Mononuclear cell (primary cell): ENCODE data around the gene CFAP299. TPM values are rescaled to one million over a fixed set of nuclear protein-coding genes. Genes with fewer than 3 reads are reported as not detected.

Experiments used
- H3K27me3 ChIP-seq: 2 replicates; pipeline ENCODE4 v1.6.0; 2011; ENCODE audit warnings: low read length, control low read depth; ENCODE audit not compliant: insufficient read depth
- H3K4me1 ChIP-seq: 2 replicates; pipeline ENCODE4 v1.5.1; 2011; ENCODE audit warnings: mild to moderate bottlenecking, low read length, control low read depth; ENCODE audit not compliant: insufficient read depth
- H3K4me3 ChIP-seq: 2 replicates; pipeline ENCODE4 v1.5.1; 2011; ENCODE audit warnings: mild to moderate bottlenecking, low read length, moderate library complexity
- H3K9me3 ChIP-seq: 2 replicates; pipeline ENCODE4 v1.5.1; 2011; ENCODE audit warnings: low read depth, mild to moderate bottlenecking, control low read depth, low read length
- total RNA-seq: library from RNA; depleted of rRNA; stranded (reverse); fragments of >200 nt; gene quantifications from one replicate; pipeline ENCODE4 v1.2.3, GENCODE V29; 2012

CFAP299 gene
- total RNA-seq, 1 donor, result 0.10 TPM

GRCh38 chr4:80812145-80812544 is 476.6 kb downstream of the CFAP299 start:
- no peak overlapping the region for H3K4me3 ChIP-seq
- H3K4me1 ChIP-seq, result no peaks in the 10 kb centered on the region
- H3K9me3 ChIP-seq, result no peaks in the 10 kb centered on the region
- no peaks in the 10 kb centered on the region for H3K27me3 ChIP-seq

DNA sequence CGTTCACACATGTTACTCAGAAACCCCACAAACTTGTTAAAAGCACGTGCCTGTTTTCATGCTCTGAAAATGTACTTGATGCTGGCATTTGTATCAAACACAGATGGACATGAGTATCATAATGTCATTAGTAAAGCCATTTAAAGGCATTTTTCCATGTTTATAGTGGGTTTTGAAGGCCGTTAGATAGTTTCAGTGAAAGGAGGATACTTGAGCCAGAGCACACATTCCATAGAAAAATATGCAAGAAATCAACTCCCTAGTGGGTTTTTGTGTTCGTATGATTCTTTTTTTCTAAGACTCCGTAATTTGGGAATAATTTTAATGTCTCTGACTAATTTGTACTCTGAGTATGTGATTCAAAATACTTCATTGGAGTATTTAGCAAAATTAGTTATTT is 478.7 kb downstream of the CFAP299 start:
- Histone ChIP-seq H3K9me3 (no peaks in the 10 kb centered on the region), H3K4me1 (no peaks in the 10 kb centered on the region), H3K4me3 (no peak overlapping the region), H3K27me3 (no peaks in the 10 kb centered on the region)

DNA sequence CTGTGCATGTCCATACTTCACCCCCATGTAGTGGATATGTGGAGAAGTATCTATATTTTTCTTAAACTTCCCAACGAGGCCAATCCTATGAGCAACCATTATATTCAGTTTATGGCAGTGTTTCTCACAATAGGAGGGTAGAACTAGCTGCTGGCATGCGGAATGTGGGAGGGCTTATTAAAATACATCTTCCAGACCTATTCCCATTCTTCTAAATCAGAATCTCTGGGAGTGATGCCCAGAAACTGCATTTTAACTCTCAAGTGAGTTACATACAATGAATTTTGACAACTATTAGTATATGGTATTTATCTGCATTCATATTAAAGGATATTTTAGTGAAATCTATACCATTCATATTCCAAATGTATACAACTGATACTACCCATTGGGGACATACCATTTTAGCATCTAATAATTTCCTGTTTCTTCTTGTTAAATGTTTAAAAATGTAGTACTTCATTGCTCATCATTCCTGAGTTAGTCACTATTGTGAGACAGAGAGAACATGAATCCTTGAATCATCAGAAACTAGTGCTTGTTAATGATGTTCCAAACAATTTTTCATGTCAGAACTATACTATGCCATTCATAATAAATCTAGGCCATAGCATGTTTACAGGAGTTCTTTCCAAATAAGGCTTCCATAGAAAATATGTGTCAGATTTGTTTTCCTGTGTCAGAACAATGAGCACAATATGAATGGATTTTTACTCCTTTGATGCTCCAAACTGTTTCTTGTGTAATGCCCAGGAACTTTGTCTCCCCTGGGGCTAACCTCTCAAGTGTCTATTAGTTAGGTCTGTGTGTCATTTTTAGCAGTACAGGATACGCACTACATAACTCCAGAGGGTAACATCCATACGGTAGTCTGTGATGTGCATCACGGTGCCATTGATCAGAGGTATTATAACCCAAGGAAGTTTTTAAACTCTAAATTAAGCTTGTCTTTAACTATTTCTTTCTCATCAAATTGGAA is 496.1 kb downstream of the CFAP299 start:
- no peaks in the 10 kb centered on the region for H3K27me3 ChIP-seq
- H3K4me3 ChIP-seq, result no peak overlapping the region
- no peaks in the 10 kb centered on the region for H3K9me3 ChIP-seq
- H3K4me1 ChIP-seq, result no peaks in the 10 kb centered on the region

- Histone ChIP-seq H3K4me1 (no peaks in the 10 kb centered on the region), H3K27me3 (no peaks in the 10 kb centered on the region), H3K9me3 (no peaks in the 10 kb centered on the region), H3K4me3 (no peak overlapping the region)
These were observed 503.8 kb downstream of the CFAP299 start for GRCh38 chr4:80839281-80839680.

GRCh38 chr4:80839792-80840191 is 504.3 kb downstream of the CFAP299 start:
- Histone ChIP-seq H3K27me3 (no peaks in the 10 kb centered on the region), H3K4me3 (no peak overlapping the region), H3K9me3 (no peaks in the 10 kb centered on the region), H3K4me1 (no peaks in the 10 kb centered on the region)

DNA sequence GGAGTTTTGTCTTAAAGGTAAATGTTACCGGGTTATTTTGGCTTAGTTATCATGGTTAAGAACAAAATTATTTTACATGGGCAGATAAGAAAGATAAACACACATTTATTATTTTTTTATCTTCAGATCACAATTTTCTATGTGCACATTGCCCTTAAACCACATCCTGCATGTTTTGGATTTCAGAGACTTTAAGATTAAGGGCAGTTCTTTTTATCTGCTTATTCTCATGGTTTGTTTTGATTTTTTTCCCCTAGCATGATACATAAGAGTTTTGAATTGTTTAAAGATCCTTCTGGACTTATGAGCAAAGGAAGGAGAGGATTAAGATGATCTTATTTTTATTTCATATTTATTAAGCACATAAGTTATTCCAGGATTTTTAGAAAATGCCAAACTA is 504.9 kb downstream of the CFAP299 start:
- no peak overlapping the region for H3K4me3 ChIP-seq
- H3K9me3 ChIP-seq, result no peaks in the 10 kb centered on the region
- H3K27me3 ChIP-seq, result no peaks in the 10 kb centered on the region
- no peaks in the 10 kb centered on the region for H3K4me1 ChIP-seq

GRCh38 chr4:80841587-80842281 is 506.2 kb downstream of the CFAP299 start:
- no peaks in the 10 kb centered on the region for H3K27me3 ChIP-seq
- no peak overlapping the region for H3K4me3 ChIP-seq
- H3K9me3 ChIP-seq, result no peaks in the 10 kb centered on the region
- no peaks in the 10 kb centered on the region for H3K4me1 ChIP-seq

DNA sequence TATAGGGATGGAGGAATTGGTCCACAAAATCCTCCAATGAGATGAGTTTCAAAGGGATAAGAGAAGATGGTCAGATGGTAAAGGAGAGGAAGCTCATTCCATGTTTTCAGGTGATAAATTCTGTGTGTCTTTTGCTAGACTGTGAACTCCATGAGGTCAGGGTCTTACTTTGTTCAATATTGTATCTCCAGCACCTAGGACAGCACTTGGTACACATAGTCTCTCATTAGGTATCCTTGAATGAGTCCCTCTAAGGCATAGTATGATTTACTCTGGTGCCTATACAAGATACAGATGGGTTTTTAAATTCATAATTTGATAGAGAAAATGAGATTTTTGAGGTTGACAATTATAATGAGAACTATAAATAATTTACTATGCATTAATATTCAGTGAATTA is 510.7 kb downstream of the CFAP299 start:
- H3K27me3 ChIP-seq, result no peaks in the 10 kb centered on the region
- H3K4me3 ChIP-seq, result no peak overlapping the region
- H3K9me3 ChIP-seq, result no peaks in the 10 kb centered on the region
- H3K4me1 ChIP-seq, result no peaks in the 10 kb centered on the region

DNA sequence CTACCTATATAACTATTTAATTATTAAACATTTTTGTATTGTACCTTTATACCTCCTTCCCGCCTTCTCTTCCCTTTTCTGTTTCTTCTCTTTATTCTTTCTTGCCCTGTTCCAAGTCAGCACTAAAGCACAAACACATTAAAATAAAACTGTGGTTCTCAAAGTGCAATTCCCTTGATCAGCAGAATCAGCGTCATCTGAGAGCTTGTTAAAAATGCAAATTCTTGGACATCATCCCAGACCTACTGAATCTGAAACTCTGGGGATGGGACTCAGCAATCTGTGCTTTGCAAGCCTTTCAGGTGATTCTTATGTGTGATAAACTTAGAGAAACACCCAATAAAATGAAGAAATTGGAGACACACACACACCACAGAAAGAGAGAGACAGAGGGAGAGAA is 516.5 kb downstream of the CFAP299 start:
- Histone ChIP-seq H3K9me3 (no peaks in the 10 kb centered on the region), H3K4me1 (no peaks in the 10 kb centered on the region), H3K4me3 (no peak overlapping the region)

GRCh38 chr4:80873571-80873970 is 538.0 kb downstream of the CFAP299 start:
- Histone ChIP-seq H3K9me3 (no peaks in the 10 kb centered on the region), H3K4me3 (no peak overlapping the region), H3K27me3 (no peaks in the 10 kb centered on the region), H3K4me1 (no peaks in the 10 kb centered on the region)

More for the DNA sequence above, 516.5 kb downstream of the CFAP299 start:
- H3K27me3 ChIP-seq, result no peaks in the 10 kb centered on the region

GRCh38 chr4:80874979-80875378 is 539.4 kb downstream of the CFAP299 start:
- Histone ChIP-seq H3K4me3 (no peak overlapping the region), H3K9me3 (no peaks in the 10 kb centered on the region), H3K27me3 (no peaks in the 10 kb centered on the region), H3K4me1 (no peaks in the 10 kb centered on the region)

- no peak overlapping the region for H3K4me3 ChIP-seq
- no peaks in the 10 kb centered on the region for H3K27me3 ChIP-seq
- no peaks in the 10 kb centered on the region for H3K9me3 ChIP-seq
- H3K4me1 ChIP-seq, result no peaks in the 10 kb centered on the region
These were observed 540.1 kb downstream of the CFAP299 start for GRCh38 chr4:80875642-80876041.

- Histone ChIP-seq H3K4me3 (no peak overlapping the region), H3K27me3 (no peaks in the 10 kb centered on the region), H3K9me3 (no peaks in the 10 kb centered on the region), H3K4me1 (no peaks in the 10 kb centered on the region)
These were observed 541.3 kb downstream of the CFAP299 start for GRCh38 chr4:80876810-80877209.

- Histone ChIP-seq H3K4me1 (no peaks in the 10 kb centered on the region), H3K27me3 (no peaks in the 10 kb centered on the region), H3K9me3 (no peaks in the 10 kb centered on the region), H3K4me3 (no peak overlapping the region)
These were observed 542.7 kb downstream of the CFAP299 start for GRCh38 chr4:80878218-80878617.

DNA sequence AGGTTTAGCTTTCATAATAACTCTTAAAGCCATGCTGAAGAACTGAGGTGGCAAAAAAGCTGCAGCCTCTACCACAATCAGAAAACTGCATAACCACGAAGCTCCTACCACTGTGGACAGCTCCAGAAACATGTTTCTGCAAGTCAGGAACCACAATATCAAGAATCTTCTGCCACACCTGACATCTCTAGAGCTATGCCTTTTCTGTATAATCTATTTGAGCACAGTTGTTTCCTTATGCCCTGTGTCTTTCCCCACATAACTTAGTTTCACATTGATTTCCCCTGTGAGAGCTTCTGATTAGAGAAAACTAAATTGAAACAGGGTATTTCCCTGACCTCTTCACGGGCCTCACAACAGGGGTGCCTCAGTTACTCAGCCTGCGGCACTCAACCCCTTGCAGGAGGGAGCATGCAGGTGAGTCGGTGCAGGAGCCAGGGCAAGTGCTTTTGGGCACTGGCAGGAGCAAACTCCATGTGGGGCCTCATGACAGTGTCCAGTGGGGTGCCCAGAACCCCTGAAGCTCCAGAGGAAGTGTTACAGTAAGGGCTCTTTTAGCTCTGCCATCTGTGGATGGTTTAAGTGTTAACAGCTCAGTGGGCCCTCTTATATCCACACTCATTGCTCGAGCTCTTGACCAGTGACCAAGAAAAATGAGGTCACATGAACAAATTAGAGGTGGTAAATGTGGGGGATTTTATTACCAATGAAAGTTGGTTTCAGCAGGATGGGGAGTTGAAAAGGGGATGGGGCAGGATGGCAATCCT is 562.2 kb downstream of the CFAP299 start:
- no peak overlapping the region for H3K4me3 ChIP-seq
- H3K4me1 ChIP-seq, result no peaks in the 10 kb centered on the region
- no peaks in the 10 kb centered on the region for H3K27me3 ChIP-seq
- no peaks in the 10 kb centered on the region for H3K9me3 ChIP-seq
